Measurements from ENCODE around the gene MYBPHL.
A peak's percentile ranks its signal among the peaks of the same experiment; 100 is the strongest.

The MYBPHL gene

DNA sequence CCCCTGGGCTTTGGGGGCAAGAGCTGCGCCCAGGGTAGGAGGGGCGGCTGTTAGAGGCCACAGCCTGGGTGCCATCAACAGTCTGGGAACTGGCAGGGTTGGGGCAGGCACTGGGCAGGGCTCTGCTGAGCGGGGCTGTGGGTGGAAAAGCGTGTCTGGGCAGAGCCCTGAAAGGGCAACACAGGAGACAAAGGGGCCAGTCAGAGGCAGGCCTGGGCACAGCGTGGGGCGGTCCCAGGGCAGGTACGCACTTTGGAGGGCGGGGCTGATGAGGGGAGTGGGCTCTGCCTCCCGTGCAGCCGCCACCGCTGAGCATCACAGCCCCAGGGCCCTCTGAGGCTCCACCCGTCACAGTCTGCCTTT lies 43.6 kb downstream of the MYBPHL start:
- DNase-seq = no peak

- no peak for DNase-seq
Measured at GRCh38 chr1:109262231-109263055, 44.4 kb downstream of the MYBPHL start.

DNA sequence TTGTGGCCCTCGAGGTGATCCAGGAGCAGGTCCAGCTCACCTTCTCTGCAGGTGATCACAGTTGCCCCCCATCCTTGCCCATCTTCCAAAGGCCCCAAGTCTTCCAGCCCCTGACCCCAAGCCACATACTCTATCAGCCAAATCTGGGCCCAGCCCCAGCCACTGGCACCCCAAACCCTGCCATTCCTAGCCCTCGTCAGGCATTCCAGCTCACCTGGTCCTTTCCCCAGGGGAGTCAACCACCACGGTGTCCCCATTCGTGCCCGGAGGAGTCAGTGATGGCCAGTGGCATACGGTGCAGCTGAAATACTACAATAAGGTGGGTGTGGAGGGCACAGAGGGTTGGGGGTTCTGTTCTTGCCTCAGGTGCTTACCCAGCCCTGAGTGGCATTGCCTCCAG lies 45.2 kb downstream of the MYBPHL start:
- no peak for DNase-seq

GRCh38 chr1:109261006-109261405 lies 45.8 kb downstream of the MYBPHL start:
- no peak for DNase-seq

GRCh38 chr1:109259674-109260557 lies 46.9 kb downstream of the MYBPHL start:
- DNase-seq = no peak

- DNase-seq = no peak
Measured at GRCh38 chr1:109258481-109259466, 48.0 kb downstream of the MYBPHL start.

GRCh38 chr1:109257682-109258421 lies 49.0 kb downstream of the MYBPHL start:
- no peak for DNase-seq

DNA sequence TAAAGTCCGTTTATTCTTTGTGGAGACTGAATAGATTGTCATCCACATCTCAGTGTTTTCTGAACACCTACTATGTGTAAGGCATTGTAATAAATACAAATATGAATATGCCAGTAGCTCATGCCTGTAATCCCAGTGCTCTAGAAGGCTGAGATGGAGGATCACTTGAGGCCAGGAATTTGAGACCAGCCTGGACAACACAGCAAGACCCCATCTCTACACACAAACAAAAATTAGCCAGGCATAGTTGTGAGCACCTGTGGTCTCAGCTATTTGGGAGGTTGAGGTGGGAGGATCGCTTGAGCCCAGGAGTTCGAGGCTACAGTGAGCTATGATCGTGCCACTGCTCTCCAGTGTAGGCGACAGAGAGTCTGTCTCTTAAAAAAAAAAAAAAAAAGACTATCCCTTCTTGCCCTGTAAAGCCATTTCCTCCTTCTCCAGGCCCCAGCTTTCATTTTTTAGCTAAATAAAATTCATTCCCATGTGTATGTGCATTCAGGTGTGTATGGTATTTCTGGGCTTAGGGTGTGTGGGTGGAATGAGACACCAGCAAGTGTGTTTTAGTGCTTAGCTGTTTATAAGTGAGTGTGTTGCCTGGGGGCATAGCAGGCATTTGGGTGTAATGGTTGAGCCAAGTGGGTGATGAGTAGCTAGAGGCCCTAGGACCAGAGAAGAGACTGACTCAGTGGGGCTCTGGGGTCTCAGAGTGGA lies 49.7 kb downstream of the MYBPHL start:
- peak; percentile 41 for DNase-seq

GRCh38 chr1:109256085-109256484 lies 50.7 kb downstream of the MYBPHL start:
- no peak for DNase-seq

DNA sequence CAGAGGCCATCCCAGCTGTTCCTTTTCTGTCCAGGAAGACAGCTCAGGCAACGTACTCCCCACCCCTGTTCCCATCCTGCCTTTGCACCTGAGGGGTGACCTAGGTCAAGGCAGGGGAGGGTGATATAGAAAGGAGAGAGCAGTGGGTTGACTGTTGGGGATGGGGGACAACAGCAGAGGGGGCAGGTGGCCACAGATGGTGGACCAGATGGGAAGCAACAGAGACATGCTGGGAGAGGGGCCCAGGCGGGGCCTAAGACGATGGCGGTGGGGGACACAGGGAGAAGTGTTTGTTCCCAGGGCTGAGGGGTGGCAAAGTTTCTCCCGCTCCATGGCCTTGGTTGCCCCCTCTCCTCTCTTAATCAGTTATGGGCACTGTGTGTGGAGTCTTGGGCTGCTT lies 51.1 kb downstream of the MYBPHL start:
- DNase-seq = no peak

DNA sequence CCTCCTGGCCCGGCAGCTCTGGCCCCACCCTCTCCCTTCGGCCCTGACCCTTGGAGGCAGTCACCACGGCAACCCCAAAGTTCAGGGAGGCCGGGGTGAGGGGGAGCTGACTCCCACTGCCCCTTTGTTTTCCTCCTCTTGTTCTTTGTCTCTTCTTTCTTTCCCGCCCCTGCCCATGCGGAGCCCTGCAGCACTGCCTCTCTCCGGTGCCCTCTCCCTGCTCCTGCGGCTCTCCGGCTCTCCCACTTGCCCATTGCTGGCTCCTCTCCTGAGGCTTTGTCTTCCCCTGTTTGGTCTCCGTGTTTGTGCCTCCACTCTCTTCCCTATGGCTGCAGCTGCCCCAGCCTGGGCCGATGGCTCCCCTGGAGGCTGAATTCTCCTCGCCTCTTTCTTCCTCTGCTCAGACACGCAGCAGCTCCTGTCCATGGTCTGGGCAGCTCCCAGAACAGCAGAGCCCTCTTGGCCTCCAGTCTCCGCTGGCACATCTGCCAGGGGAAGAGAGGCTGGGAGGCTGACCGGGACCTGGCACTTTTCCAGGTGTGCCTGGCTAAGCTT lies 51.6 kb downstream of the MYBPHL start:
- no peak for DNase-seq

GRCh38 chr1:109254621-109255096 lies 52.2 kb downstream of the MYBPHL start:
- DNase-seq = no peak

DNA sequence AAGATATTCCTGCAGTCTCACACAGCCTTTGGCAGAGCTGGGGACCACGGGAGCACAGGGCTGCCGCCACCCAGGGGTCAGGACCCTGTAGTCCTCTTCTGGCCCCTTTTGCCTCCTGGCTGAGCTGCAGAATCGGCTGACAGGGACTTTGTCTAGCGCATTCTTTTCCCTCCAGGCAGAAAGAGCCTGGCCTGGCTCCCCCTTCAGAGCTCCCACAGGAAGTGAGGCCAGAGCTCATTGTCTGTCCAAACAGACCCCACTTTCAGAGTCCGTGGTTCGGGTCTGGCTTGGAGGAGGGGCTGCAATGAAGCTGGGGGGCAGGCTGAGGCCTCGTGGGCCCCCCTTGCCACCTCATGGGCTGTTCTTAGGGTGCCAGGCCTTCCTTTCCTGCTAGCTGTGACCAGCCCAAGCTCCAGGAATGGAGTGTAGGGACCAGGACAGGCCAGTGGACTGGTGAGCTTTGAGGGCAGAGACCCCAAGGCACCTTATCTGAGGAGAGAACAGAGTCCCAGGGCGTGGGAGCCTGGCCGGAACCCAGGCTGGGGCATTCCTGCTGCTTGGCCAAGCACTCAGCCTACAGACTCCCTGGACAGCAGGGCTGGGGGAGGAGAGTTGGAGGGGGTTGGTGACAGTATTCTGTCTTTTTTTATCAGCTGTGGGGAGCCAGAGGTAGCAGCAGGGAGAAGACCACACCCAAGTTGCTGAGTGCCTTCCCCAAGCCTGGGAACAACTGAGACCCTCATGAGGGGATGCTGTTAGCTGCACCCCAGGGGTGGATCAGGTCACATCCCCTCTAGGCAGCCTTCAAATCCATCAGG lies 52.8 kb downstream of the MYBPHL start:
- peak; percentile 54 for DNase-seq

DNA sequence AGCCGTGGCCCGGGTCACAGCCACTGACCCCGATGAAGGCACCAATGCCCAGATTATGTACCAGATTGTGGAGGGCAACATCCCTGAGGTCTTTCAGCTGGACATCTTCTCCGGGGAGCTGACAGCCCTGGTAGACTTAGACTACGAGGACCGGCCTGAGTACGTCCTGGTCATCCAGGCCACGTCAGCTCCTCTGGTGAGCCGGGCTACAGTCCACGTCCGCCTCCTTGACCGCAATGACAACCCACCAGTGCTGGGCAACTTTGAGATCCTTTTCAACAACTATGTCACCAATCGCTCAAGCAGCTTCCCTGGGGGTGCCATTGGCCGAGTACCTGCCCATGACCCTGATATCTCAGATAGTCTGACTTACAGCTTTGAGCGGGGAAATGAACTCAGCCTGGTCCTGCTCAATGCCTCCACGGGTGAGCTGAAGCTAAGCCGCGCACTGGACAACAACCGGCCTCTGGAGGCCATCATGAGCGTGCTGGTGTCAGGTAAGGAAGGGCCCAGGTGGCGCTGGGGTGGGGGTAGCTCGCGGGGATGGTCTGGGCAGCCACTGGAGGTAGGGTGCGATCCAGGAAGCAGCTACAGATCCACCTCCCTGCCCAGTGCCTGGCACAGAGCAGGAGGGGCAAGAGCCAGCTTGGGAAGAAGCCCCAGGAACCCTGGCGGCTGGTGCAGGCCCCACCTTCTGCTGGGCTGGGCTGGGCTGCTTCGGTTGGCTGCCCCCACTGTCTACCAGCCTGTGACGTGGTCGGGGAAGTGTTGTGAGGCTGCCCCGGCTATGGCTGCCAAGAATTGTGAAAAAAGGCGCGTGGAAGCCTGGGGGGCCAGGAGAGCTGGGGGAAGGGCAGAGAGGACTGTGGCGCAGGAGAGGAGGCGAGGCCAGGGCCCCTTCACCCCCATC lies 53.7 kb downstream of the MYBPHL start:
- no peak for DNase-seq

GRCh38 chr1:109252167-109252892 lies 54.5 kb downstream of the MYBPHL start:
- DNase-seq = no peak

DNA sequence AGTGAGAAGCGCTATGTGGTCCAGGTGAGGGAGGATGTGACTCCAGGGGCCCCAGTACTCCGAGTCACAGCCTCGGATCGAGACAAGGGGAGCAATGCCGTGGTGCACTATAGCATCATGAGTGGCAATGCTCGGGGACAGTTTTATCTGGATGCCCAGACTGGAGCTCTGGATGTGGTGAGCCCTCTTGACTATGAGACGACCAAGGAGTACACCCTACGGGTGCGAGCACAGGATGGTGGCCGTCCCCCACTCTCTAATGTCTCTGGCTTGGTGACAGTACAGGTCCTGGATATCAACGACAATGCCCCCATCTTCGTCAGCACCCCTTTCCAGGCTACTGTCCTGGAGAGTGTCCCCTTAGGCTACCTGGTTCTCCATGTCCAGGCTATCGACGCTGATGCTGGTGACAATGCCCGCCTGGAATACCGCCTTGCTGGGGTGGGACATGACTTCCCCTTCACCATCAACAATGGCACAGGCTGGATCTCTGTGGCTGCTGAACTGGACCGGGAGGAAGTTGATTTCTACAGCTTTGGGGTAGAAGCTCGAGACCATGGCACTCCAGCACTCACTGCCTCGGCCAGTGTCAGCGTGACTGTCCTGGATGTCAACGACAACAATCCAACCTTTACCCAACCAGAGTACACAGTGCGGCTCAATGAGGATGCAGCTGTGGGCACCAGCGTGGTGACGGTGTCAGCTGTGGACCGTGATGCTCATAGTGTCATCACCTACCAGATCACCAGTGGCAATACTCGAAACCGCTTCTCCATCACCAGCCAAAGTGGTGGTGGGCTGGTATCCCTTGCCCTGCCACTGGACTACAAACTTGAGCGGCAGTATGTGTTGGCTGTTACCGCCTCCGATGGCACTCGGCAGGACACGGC lies 55.3 kb downstream of the MYBPHL start:
- DNase-seq = no peak
